BE2C (cell line): ENCODE measurements around the gene RGR.

Experiments
- DNase-seq: peaks from one replicate; pipeline ENCODE4 v3.0.0-alpha.2; 2020
- H3K27me3 ChIP-seq: fragments of 250-450 bp; sonication (Bioruptor Pico); 2 replicates; pipeline ENCODE4 v1.5.1; 2020; ENCODE audit warnings: mild to moderate bottlenecking
- H3K36me3 ChIP-seq: fragments of 250-450 bp; sonication (Bioruptor Pico); 2 replicates; pipeline ENCODE4 v1.5.1; 2020; ENCODE audit warnings: mild to moderate bottlenecking
- H3K4me1 ChIP-seq: fragments of 250-450 bp; sonication (Bioruptor Pico); 2 replicates; pipeline ENCODE4 v1.5.1; 2020
- H3K4me3 ChIP-seq: 2 replicates; pipeline ENCODE4 v1.5.1; 2011; ENCODE audit warnings: low read depth, low read length
- H3K9me3 ChIP-seq: fragments of 250-450 bp; sonication (Bioruptor Pico); 2 replicates; pipeline ENCODE4 v1.5.1; 2020
- TF ChIP-seq, protein P1 (sequence below): IDR thresholded peaks from 2 replicates; pipeline ENCODE4 v1.5.1; 2012; ENCODE audit warnings: mild to moderate bottlenecking, low read depth, low read length

RGR gene

GRCh38 chr10:84286695-84287094 is 41.8 kb downstream of the RGR start:
- DNase-seq = no peak
- Histone ChIP-seq H3K4me1 (no peaks in the 10 kb centered on the region), H3K36me3 (no peaks in the 10 kb centered on the region), H3K27me3 (no peaks in the 10 kb centered on the region), H3K9me3 (no peaks in the 10 kb centered on the region), H3K4me3 (no peak overlapping the region)
- TF ChIP-seq, protein P1, sequence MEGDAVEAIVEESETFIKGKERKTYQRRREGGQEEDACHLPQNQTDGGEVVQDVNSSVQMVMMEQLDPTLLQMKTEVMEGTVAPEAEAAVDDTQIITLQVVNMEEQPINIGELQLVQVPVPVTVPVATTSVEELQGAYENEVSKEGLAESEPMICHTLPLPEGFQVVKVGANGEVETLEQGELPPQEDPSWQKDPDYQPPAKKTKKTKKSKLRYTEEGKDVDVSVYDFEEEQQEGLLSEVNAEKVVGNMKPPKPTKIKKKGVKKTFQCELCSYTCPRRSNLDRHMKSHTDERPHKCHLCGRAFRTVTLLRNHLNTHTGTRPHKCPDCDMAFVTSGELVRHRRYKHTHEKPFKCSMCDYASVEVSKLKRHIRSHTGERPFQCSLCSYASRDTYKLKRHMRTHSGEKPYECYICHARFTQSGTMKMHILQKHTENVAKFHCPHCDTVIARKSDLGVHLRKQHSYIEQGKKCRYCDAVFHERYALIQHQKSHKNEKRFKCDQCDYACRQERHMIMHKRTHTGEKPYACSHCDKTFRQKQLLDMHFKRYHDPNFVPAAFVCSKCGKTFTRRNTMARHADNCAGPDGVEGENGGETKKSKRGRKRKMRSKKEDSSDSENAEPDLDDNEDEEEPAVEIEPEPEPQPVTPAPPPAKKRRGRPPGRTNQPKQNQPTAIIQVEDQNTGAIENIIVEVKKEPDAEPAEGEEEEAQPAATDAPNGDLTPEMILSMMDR = no peak

DNA sequence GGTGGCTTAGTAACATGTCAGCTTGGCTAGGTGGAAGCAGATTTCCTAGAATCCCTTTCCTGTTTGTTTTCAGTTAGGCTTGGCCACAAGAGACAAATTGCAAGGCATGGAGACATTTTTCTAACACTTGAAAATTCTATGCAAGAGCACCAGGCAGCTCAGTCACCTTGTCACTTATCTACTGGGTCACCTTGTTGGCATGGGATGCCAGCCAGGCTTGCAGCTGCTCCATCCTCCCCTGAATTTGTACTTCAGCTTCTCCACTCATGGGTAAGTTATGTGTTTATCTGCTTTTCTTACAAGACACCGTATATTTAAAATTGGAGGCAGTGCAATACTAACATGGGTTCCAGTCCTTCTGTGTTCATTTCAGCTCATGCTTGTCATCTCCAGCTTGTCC is 43.3 kb downstream of the RGR start:
- TF ChIP-seq, protein P1 = no peak
- Histone ChIP-seq H3K9me3 (no peaks in the 10 kb centered on the region), H3K4me1 (no peaks in the 10 kb centered on the region), H3K27me3 (no peaks in the 10 kb centered on the region), H3K4me3 (no peak overlapping the region), H3K36me3 (no peaks in the 10 kb centered on the region)
- no peak for DNase-seq

- H3K36me3 ChIP-seq = no peaks in the 10 kb centered on the region
- H3K27me3 ChIP-seq = no peaks in the 10 kb centered on the region
- no peak overlapping the region for H3K4me3 ChIP-seq
- H3K4me1 ChIP-seq = no peaks in the 10 kb centered on the region; the same call in 1 of the 2 replicates
- TF ChIP-seq, protein P1 = no peak
- no peak for DNase-seq
- no peaks in the 10 kb centered on the region for H3K9me3 ChIP-seq
Measured at GRCh38 chr10:84289521-84290200, 44.8 kb downstream of the RGR start.

DNA sequence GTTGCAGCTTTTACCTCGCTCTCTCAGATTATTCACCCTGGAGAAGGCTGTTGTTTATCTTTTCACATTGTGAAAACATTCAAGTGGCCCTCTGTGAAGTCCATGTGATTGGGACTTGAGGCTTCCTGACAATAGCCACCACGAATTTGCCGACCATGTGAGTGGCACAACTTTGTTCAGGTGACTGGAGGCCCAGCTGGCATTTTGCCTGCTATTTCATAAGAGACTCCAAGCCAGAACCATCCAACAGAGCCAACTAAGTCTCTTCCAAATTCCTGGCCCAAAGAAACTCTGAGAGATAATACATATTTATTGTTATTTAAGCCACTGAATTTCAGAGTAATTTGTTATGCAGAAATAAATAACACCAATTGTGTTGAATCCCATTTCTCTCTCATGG is 45.4 kb downstream of the RGR start:
- no peak for DNase-seq
- TF ChIP-seq, protein P1 = no peak

GRCh38 chr10:84291384-84291783 is 46.5 kb downstream of the RGR start:
- TF ChIP-seq, protein P1 = no peak
- no peak overlapping the region for H3K4me3 ChIP-seq

More for the DNA sequence above, 45.4 kb downstream of the RGR start:
- H3K9me3 ChIP-seq = no peaks in the 10 kb centered on the region
- no peaks in the 10 kb centered on the region; the same call in 1 of the 2 replicates for H3K4me1 ChIP-seq
- H3K36me3 ChIP-seq = no peaks in the 10 kb centered on the region
- H3K4me3 ChIP-seq = no peak overlapping the region
- no peaks in the 10 kb centered on the region for H3K27me3 ChIP-seq

DNA sequence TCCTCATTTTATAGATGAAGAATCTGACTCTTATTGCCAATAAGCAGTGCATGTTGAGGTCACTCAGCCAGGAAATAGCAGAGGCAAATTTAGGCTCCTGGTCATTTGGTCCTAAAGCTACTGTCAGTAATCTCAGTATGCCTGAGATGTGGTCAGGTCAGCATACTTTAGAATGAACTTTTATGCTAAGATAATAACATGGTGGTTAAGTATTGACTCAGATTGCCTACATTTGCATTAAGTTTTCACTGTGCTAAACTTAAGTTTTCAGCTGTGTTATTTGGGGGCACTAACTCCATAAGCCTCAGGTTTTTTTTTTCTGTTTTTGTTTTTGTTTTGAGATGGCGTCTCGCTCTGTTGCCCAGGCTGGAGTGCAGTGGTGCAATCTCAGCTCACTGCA is 47.6 kb downstream of the RGR start:
- no peaks in the 10 kb centered on the region for H3K27me3 ChIP-seq
- no peak for DNase-seq
- H3K36me3 ChIP-seq = no peaks in the 10 kb centered on the region
- TF ChIP-seq, protein P1 = no peak
- no peaks in the 10 kb centered on the region for H3K9me3 ChIP-seq
- H3K4me3 ChIP-seq = no peak overlapping the region
- H3K4me1 ChIP-seq = no peaks in the 10 kb centered on the region; the same call in 1 of the 2 replicates

More at GRCh38 chr10:84291384-84291783, 46.5 kb downstream of the RGR start:
- H3K9me3 ChIP-seq = no peaks in the 10 kb centered on the region
- no peak for DNase-seq
- H3K4me1 ChIP-seq = no peaks in the 10 kb centered on the region; the same call in 1 of the 2 replicates
- no peaks in the 10 kb centered on the region for H3K36me3 ChIP-seq
- H3K27me3 ChIP-seq = no peaks in the 10 kb centered on the region
